B cell (primary cell): ENCODE measurements around the gene ITGB2. TPM values are rescaled to one million over a fixed set of nuclear protein-coding genes. Genes with fewer than 3 reads are reported as not detected.

ENCODE experiments used
- ATAC-seq: fragments of 200-7000 bp; cut with Tn5 transposase; one replicate; pipeline ENCODE4 v1.10.0; 2021; ENCODE audit warnings: low read depth, mild to moderate bottlenecking, moderate number of reproducible peaks, moderate library complexity
- CTCF ChIA-PET: fragments of 350-600 bp; sonication (Branson Sonifier 250); formaldehyde crosslinking; loops from one replicate; lab custom pipeline; 2021; ENCODE audit warnings: antibody characterized with exemption, inconsistent platforms; lab: Charles Lee
- POLR2A ChIA-PET: fragments of 350-600 bp; sonication (Branson Sonifier 250); formaldehyde crosslinking; loops from one replicate; lab custom pipeline; 2021; ENCODE audit warnings: antibody characterized with exemption; lab: Charles Lee
- DNase-seq: peaks from one replicate; pipeline ENCODE4 v3.0.0; 2013
- H2AFZ ChIP-seq: 2 replicates; pipeline ENCODE4 v1.6.1; 2012; ENCODE audit warnings: mild to moderate bottlenecking, low read depth, low read length; ENCODE audit not compliant: insufficient read depth, poor library complexity, severe bottlenecking
- H3K27ac ChIP-seq, 2 donors: 1 replicate in 1 of 2; 2 replicates in 1 of 2; pipeline ENCODE4 v1.5.1; 2012 to 2013; ENCODE audit warnings: low read length in 2 of 2, mild to moderate bottlenecking in 2 of 2, moderate library complexity in 1 of 2
- H3K27me3 ChIP-seq, 4 experiments: fragments of 200-600 bp in 1 of 4; sonication (generic) in 1 of 4; replicated peaks in 1 of 4; 1 replicate in 2 of 4; 2 replicates in 2 of 4; pipeline versions ENCODE4 v1.6.1 to v1.7.0; 2013 to 2016; ENCODE audit warnings: low read length in 3 of 4, mild to moderate bottlenecking in 2 of 4, mixed read lengths in 1 of 4, moderate library complexity in 1 of 4; ENCODE audit not compliant: insufficient read depth in 4 of 4, control insufficient read depth in 3 of 4; ENCODE audit errors: control extremely low read depth in 1 of 4
- H3K36me3 ChIP-seq, 2 experiments: replicated peaks in 1 of 2; 1 replicate in 1 of 2; 2 replicates in 1 of 2; pipeline versions ENCODE4 v1.6.1 to v1.7.1; 2013; ENCODE audit warnings: low read length in 1 of 2; ENCODE audit not compliant: insufficient read depth in 2 of 2, control insufficient read depth in 1 of 2; ENCODE audit errors: control extremely low read depth in 1 of 2, extremely low read depth in 1 of 2
- H3K4me1 ChIP-seq, 2 donors: fragments of 200-600 bp in 1 of 2; sonication (generic) in 1 of 2; 1 replicate in 1 of 2; 2 replicates in 1 of 2; pipeline versions ENCODE4 v1.5.1 to v1.6.1; 2013 to 2017; ENCODE audit warnings: low read length in 2 of 2; ENCODE audit not compliant: control insufficient read depth in 2 of 2, insufficient read depth in 2 of 2
- H3K4me2 ChIP-seq: replicated peaks from 2 replicates; pipeline ENCODE3; 2012; ENCODE audit warnings: mild to moderate bottlenecking, low read depth, low read length; ENCODE audit not compliant: poor library complexity, severe bottlenecking
- H3K4me3 ChIP-seq, 5 experiments: fragments of 200-600 bp in 1 of 5; sonication (generic) in 1 of 5; 1 replicate in 3 of 5; 2 replicates in 2 of 5; pipeline versions ENCODE4 v1.5.1 to v1.7.0; 2011 to 2016; ENCODE audit warnings: low read length in 4 of 5, mild to moderate bottlenecking in 4 of 5, low read depth in 2 of 5, control low read depth in 1 of 5, moderate library complexity in 1 of 5; ENCODE audit not compliant: insufficient read depth in 1 of 5; ENCODE audit errors: control extremely low read depth in 1 of 5, extremely low read depth in 1 of 5
- H3K79me2 ChIP-seq: fragments of 200-600 bp; sonication (generic); one replicate; pipeline ENCODE4 v1.6.0; 2016; ENCODE audit warnings: low read length; ENCODE audit not compliant: control insufficient read depth, insufficient read depth
- H3K9ac ChIP-seq: fragments of 200-600 bp; sonication (generic); 2 replicates; pipeline ENCODE4 v1.6.1; 2017; ENCODE audit warnings: mild to moderate bottlenecking, low read length, moderate library complexity
- H3K9me3 ChIP-seq, 3 donors: one replicate each; pipeline versions ENCODE4 v1.6.1 to v1.7.1; 2013; ENCODE audit warnings: low read length in 2 of 3; ENCODE audit not compliant: control insufficient read depth in 2 of 3, insufficient read depth in 1 of 3; ENCODE audit errors: control extremely low read depth in 1 of 3
- H4K20me1 ChIP-seq: 2 replicates; pipeline ENCODE4 v1.6.0; 2012; ENCODE audit warnings: mild to moderate bottlenecking, low read length; ENCODE audit not compliant: insufficient read depth, control insufficient read depth, poor library complexity, severe bottlenecking
- H3K27ac Mint-ChIP-seq: one replicate; pipeline ENCODE4 v1.8.0; 2021; ENCODE audit warnings: mixed read lengths
- H3K27me3 Mint-ChIP-seq: one replicate; pipeline ENCODE4 v1.8.0; 2021; ENCODE audit warnings: mixed read lengths
- H3K4me1 Mint-ChIP-seq: one replicate; pipeline ENCODE4 v1.8.0; 2021; ENCODE audit warnings: mixed read lengths
- H3K4me3 Mint-ChIP-seq: one replicate; pipeline ENCODE4 v1.8.0; 2021; ENCODE audit warnings: mixed read lengths
- H3K9me3 Mint-ChIP-seq: one replicate; pipeline ENCODE4 v1.8.0; 2022; ENCODE audit warnings: mixed read lengths; ENCODE audit not compliant: insufficient read depth
- EZH2 ChIP-seq: IDR thresholded peaks from 2 replicates; pipeline ENCODE4 v1.6.1; 2012; ENCODE audit warnings: borderline replicate concordance, low read depth, mild to moderate bottlenecking, moderate library complexity, low read length; ENCODE audit not compliant: insufficient read depth, poor library complexity, severe bottlenecking
- WGBS: methylation state at CpG from one replicate; pipeline ENCODE4 v1.1.5; 2013; ENCODE audit warnings: missing lambda C conversion rate; ENCODE audit not compliant: insufficient coverage; 5-methylcytosine and 5-hydroxymethylcytosine counted together
- intact Hi-C: fragments of 100-400 bp; cut with micrococcal nuclease; formaldehyde crosslinking; loops from one replicate; pipeline ENCODE4 v1.10.0; 2022
- polyA plus RNA-seq: library from polyadenylated mRNA; depleted of rRNA; stranded (reverse); fragments of >200 nt; gene quantifications from 2 replicates; pipeline ENCODE4 v1.2.3, GENCODE V29; 2012
- total RNA-seq, 2 donors: library from RNA; stranded (reverse); fragments of 120-200 nt in 1 of 2; gene quantifications; 1 replicate in 1 of 2; 2 replicates in 1 of 2; pipeline versions ENCODE4 v1.2.3 to v1.2.4, GENCODE V29; 2013 to 2022
- TF ChIP-seq, protein P1 (sequence below): fragments of 200-600 bp; IDR thresholded peaks from one replicate; pipeline ENCODE4 v1.8.0; 2022; ENCODE audit warnings: antibody characterized with exemption, mild to moderate bottlenecking

The ITGB2 gene
- total and polyA plus RNA-seq, 2 donors (not counting 1 experiment from before 2014, with no cell fraction given), result 102 to 368 TPM

DNA sequence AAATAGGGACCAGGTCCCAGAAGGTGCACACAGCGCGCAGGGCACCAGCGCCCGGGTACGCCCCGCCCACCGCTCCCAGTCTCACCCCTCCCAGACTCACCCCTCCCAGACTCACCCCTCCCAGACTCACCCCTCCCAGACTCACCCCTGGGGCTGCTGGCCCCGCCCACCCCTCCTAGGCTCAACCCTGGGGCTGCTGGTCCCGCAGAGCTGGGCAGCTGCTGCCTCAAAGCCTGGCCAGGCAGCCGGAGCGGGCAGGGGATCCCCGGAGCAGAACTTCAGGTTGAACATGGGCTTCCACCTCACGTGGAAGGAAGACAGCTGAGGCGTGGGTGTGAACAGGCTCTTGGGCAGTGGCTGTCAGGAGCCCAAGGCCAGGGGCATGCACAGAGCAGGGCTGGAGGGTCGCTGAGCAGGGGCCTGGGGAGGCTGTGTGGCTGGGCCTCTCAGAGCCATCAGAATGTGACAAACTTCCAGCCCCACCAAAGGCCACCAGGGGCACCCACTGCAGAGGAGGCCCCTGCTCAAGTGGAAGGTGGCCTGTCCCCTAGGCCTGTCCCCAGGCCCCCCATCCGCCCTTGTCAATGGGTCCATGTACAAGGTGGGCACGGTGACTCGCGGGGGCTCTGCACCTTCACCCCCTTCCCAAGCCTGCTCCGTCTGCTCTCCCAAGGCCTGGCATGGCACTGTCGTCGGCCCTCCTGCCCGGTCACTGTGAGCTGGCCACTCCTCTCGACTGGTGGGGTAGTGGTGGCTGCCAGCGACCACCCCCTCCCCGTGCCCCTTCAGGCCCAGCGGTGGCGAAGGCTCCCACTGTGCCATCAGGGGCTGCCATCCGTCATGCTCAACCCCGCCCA is 82.4 kb downstream of the ITGB2 start:
- Histone ChIP-seq H3K79me2 (no peaks in the 10 kb centered on the region), H3K36me3 (no peaks in the 10 kb centered on the region), H3K27me3 (peaks cover 0 to 14% (median 0%) of the 10 kb centered on the region in 4 experiments), H3K4me2 (no peak overlapping the region), H3K4me3 (no peak overlapping the region), H3K27ac (no peak overlapping the region), H4K20me1 (no peaks in the 10 kb centered on the region), H3K9ac (no peak overlapping the region), H3K9me3 (no peaks in the 10 kb centered on the region), H2AFZ (no peak overlapping the region), H3K4me1 (no peaks in the 10 kb centered on the region)
- no peak overlapping the region for H3K27ac Mint-ChIP-seq
- CTCF ChIA-PET, result no interaction called here
- ATAC-seq (no peak), DNase-seq (no peak)
- H3K4me1 Mint-ChIP-seq, result no peaks in the 10 kb centered on the region
- POLR2A ChIA-PET, result no interaction called here
- H3K27me3 Mint-ChIP-seq, result peaks cover 28% of the 10 kb centered on the region
- TF ChIP-seq EZH2, result no peak
- TF ChIP-seq, protein P1, sequence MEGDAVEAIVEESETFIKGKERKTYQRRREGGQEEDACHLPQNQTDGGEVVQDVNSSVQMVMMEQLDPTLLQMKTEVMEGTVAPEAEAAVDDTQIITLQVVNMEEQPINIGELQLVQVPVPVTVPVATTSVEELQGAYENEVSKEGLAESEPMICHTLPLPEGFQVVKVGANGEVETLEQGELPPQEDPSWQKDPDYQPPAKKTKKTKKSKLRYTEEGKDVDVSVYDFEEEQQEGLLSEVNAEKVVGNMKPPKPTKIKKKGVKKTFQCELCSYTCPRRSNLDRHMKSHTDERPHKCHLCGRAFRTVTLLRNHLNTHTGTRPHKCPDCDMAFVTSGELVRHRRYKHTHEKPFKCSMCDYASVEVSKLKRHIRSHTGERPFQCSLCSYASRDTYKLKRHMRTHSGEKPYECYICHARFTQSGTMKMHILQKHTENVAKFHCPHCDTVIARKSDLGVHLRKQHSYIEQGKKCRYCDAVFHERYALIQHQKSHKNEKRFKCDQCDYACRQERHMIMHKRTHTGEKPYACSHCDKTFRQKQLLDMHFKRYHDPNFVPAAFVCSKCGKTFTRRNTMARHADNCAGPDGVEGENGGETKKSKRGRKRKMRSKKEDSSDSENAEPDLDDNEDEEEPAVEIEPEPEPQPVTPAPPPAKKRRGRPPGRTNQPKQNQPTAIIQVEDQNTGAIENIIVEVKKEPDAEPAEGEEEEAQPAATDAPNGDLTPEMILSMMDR, result no peak
- no peak overlapping the region for H3K4me3 Mint-ChIP-seq
- H3K9me3 Mint-ChIP-seq, result no peaks in the 10 kb centered on the region
- intact Hi-C loops, result no loop called here
- 82% methylated on average over 25 of the region's 30 CpGs for WGBS

DNA sequence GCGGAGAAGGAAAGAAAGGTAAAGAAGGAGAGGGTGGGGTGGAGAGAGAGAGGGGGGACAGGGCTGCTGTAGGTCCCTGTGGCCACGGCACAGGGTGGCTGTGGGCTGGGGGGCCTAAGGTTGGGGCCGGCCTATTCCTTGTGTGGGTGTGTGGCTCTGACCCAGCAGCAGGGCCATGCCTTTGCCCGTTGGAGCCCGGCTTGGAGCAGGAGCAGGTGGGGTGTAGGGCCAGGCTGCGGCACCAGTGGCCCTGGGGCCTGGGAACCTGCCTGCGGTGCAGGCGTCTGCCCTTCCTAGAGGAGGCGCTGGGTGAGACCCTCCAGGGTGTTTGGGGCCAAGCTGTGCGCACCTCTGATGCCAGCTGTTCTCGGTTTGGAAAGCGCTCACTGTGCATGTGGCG is 83.2 kb downstream of the ITGB2 start:
- no peak overlapping the region for H3K4me3 Mint-ChIP-seq
- Histone ChIP-seq H3K4me3 (no peak overlapping the region), H3K4me1 (no peaks in the 10 kb centered on the region), H3K27me3 (peaks cover 0 to 14% (median 0%) of the 10 kb centered on the region in 4 experiments), H4K20me1 (no peaks in the 10 kb centered on the region), H3K27ac (no peak overlapping the region), H3K9ac (no peak overlapping the region), H3K36me3 (no peaks in the 10 kb centered on the region), H2AFZ (no peak overlapping the region), H3K9me3 (no peaks in the 10 kb centered on the region), H3K79me2 (no peaks in the 10 kb centered on the region), H3K4me2 (no peak overlapping the region)
- H3K27me3 Mint-ChIP-seq, result peaks cover 24% of the 10 kb centered on the region
- no peaks in the 10 kb centered on the region for H3K4me1 Mint-ChIP-seq
- intact Hi-C loops, result no loop called here
- ChIA-PET POLR2A (no interaction called here), CTCF (no interaction called here)
- DNase-seq, result no peak
- WGBS, result 98% methylated on average over 13 of the region's 13 CpGs
- TF ChIP-seq EZH2, result no peak
- TF ChIP-seq, protein P1, result no peak
- H3K9me3 Mint-ChIP-seq, result no peaks in the 10 kb centered on the region
- no peak for ATAC-seq
- H3K27ac Mint-ChIP-seq, result no peak overlapping the region
